Esophagus mucosa (tissue), 1 donor: ENCODE measurements around the gene RPS2. TPM values are rescaled to one million over a fixed set of nuclear protein-coding genes. Genes with fewer than 3 reads are reported as not detected.
A peak's percentile ranks its signal among the peaks of the same experiment; 100 is the strongest.
"Not testable (repeated sequence)": the region's sequence is repeated elsewhere in the genome, so short reads cannot be mapped to it uniquely, and the experiment has no call there.

Experiments used
- ATAC-seq: fragments of 200-7000 bp; cut with Tn5 transposase; one replicate; pipeline ENCODE4 v1.9.1; 2020
- total RNA-seq: library from RNA; stranded (reverse); gene quantifications from one replicate; pipeline ENCODE4 v1.2.4, GENCODE V29; 2023
- donor health status: DM: yes; HTN: yes; CAD: no.

Gene RPS2
- total RNA-seq: 3,204 TPM

DNA sequence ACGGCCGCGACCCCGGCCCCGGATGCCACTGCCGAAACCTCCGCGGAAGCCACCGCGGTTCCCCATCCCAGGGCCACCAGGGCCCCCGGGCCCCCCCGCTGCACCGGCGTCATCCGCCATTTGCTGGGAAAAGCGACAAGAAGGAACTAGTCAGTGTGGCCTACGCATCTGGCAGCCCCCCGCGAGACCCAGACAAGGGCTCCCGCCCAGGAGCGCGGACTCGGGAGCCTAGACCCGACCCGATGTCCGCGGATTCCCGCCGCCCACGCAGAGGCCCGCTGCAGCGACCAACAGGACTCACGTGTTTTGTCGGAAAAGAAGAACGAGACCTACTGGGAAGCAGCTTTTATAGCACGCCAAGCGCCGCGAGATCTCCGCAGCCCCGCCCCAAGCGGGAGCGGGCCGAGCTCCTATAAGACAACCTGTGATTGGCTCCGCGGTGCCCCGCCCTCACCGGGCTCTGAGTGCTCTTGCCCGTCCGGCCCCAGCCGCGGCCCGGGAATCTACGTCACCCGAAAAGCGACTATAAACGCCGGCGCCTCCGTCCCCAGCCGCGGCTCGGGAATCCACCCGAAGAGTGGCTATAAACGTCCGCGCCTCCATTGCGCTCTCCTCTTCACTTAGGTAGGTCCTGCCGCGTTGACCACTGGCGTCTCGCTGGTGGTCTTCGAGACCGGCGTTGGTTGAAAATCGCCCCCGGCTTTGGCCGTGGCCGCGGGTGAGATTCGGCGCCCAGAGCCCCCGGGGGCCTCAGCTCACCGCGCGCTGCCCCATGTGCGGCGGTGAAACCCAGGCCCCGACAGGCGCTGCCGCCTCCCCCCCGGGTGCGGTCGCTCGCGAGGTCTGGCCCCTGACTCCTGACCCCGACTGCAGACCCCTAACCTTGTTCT lies at the start of gene RPS2:
Gene RPS2, minus strand, starts transcription at position 321 of the 890 bp plus-strand sequence. Its CDS starts 201 bp downstream, at position 120.
- peak; percentile 94 for ATAC-seq

DNA sequence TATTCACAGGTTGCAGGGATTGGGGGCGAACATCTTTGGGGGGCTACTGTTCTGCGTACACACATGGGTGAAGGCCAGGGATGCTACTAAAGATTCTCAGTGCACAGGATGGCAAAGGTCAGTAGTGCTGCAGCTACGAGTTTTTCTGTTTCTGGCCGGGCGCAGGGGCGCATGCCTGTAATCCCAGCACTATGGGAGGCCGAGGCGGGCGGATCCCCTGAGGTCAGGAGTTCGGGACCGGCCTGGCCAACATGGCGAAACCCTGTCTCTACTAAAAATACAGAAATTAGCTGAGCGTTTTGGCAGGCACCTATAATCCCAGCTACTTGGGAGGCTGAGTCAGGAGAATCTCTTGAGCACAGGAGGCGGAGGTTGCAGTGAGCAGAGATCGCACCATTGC lies 48.9 kb upstream of the RPS2 start:
- ATAC-seq: no peak

DNA sequence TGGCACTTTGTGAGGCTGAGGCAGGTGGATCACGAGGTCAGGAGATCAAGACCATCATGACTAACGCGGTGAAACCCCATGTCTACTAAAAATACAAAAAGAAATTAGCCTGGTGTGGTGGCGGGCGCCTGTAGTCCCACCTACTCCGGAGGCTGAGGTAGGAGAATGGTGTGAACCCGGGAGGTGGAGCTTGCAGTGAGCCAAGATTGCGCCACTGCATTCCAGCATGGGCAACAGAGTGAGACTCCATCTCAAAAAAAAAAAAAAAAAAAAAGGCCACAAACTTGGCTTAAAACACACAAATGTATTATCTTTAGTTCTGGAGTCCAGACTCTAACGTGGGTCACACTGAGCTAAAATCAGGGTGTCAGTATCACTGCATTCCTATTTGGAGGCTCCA lies 47.1 kb upstream of the RPS2 start:
- ATAC-seq: not testable (repeated sequence)

DNA sequence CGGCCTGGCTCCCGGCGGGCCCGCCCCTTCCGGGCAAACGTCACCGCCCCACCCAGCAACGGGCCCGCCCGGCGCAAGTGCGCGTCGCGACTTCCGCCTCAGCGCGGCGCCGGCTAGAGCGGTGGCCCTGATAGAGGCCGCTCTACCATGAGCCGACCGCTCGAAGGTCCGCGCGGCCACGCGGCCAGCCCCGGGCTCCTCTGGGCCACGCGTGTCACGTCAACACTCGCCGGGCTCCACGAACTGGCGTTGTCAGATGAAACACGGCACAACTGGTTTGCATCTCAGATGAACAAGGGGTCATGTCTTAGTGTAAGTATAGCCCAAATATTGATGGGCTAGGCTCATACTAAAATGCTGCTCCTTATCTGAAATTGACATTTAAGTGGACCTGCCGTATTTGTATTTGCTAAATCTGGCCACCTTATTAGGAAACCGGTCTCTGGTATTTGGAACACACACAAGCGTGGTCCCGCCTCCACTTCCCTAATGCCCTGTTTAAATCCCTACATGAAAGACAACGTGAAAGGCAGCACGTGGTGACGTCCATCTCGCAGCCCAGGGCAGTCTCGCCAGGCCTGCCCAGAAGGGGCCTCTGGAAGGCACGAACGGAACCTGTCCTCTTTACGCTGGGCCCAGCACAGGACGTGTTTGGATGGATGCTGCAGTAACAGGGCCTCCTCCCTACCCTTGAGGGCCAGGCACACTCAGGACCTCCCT lies 45.3 kb upstream of the RPS2 start, which contains the start of gene ZNF598:
Gene ZNF598, minus strand, starts transcription at position 31 of the 720 bp plus-strand sequence.
- ATAC-seq: peak; percentile 77

DNA sequence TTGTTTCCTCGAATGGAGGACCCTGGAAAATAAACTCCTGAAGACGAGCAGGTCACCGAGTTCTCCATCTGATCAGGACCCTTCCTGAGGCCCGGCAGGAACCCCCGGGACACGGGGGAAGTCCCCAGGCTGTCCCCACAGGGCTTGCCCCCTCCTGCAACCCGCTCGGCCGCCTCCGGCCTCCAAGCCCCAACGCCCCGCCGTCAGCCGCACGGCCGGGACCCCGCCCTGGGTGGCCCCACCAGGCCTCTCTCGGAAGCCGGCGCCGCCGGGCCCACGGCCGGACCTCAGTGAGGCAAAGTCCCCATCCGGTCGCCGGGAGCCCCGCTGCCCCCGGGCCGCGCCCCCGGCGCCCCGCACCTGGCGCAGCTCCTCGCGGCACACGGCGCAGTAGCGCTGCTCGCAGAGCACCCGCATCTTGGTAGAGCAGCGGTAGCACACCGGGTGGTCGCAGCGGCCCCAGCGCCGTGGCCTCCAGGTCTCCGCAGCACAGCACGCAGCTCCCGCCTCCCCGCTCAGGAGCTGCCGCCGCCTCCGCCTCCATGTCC lies 44.6 kb upstream of the RPS2 start:
- peak; percentile 6 for ATAC-seq

DNA sequence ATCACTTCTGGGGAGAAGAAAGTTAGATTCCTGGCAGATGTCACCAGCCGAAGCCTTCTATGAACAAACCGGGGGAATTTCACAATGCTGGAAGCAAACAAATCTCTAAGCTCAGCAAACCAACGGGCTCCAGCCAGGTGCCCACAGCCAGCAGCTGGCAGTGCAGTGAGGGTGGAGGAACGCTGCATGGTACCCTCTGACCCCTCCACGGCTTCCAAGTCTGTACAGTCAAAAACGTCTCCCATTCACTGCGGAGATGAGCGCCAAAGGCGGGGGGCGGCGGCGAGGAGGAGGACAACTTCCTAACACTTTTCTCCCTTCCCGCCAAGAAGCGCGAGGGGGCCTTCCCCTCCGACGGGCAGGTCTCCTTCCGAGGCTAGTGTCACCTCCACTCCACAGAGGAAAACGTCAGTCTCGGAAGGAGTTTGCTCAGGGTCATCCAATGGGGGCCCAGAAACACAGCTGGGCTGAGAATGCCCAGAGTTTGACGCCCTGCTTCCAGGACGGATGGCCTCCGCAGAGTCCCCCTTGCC lies 44.1 kb upstream of the RPS2 start:
- peak; percentile 6 for ATAC-seq

DNA sequence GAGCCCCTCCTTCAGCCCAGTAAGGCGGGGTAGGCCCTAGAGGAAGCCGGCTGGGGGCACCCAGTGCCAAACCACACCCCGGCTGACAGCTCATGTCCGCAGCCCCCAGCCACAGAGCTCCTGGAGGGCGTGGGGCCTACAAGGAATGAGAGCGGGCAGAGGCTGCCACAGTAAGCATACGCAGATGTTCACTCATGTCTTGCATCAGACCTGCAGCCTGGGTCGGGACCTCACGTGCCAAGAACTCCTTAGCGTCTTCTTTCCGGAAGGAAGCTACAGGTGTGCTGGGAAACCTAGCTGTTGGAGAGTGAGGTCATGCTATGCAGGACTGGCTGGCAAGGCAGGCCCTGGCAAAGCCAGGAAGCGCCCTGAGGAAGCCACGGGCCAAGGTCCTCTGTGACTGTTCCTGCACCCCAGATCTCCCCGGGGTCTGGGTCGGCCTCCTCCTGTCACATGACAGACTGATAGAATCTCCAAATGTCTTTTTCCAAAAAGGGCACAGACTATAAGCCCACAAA lies 43.4 kb upstream of the RPS2 start:
- ATAC-seq: peak; percentile 70

DNA sequence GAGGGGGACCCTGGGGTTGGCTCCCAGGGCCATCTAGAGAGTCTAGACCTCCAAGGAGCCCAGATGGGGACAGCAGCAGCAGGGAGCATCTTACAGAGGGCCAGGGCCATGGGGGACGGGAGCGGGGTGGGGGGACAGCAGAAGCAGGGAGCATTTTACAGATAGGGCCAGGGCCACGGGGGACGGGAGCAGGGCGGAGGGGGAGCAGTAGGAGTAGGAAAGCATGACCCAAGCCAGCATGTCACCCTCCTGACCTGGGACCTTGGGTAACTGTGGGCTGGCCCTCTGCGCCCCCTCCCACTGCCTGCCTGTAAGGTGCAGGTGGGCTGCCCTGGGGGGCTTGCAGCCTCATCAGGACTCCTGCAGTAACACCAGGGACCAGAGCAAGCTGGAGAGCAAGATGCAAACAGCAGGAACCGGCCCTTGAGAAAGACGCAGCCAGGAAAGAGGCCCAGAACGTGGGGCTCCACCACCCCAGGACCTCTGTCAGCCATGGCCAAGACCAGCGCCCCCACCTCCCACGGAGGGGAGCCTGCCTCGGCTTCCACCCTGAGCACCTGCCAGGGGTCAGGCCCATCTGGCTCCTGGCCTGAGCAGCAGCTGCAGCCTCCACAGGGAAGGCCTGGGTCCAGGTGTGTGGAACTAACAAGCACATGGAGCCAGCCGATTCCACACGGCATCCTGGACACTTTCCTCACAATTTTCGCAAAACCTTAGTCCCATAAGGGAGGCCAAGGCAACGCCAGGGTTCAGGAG lies 42.6 kb upstream of the RPS2 start:
- ATAC-seq: no peak

DNA sequence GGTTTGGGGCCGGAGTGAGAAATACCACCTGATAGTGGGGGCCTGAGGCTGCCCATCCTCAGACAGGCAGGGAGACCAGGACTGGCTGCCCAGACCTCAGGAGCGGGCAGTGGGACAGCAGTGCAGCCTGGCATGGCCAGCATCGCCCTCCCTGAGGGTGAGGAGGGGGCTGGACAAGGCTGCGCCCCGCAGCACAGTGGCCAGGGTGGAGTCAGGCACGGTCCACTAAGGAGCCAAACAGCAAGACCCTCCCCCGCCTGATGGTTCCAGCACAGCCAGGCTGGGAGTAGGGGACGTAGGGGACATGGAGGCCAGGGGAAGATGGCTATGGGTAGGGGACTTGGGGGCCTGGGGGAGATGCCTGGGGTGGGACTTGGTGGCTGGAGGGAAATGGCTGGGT lies 41.7 kb upstream of the RPS2 start:
- ATAC-seq: no peak

DNA sequence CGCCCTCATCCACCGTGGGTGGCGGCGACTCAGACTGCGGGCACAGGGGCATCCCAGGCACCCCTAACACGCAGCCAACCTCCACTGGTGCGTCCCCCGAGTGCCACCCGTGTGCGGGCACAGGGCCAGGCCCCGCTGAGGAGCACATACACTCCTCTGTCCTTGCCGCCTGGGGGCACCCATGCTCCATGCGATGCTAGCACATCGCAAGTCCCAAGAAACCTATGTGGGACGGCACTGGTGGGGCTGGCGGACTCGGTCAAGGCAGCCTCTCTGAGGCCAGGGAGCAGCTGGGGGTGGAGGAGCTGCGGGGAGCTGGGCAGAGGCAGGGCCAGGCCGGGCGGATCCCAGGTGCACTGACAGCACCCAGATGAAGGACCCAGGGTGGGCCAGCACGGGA lies 41.0 kb upstream of the RPS2 start:
- no peak for ATAC-seq

DNA sequence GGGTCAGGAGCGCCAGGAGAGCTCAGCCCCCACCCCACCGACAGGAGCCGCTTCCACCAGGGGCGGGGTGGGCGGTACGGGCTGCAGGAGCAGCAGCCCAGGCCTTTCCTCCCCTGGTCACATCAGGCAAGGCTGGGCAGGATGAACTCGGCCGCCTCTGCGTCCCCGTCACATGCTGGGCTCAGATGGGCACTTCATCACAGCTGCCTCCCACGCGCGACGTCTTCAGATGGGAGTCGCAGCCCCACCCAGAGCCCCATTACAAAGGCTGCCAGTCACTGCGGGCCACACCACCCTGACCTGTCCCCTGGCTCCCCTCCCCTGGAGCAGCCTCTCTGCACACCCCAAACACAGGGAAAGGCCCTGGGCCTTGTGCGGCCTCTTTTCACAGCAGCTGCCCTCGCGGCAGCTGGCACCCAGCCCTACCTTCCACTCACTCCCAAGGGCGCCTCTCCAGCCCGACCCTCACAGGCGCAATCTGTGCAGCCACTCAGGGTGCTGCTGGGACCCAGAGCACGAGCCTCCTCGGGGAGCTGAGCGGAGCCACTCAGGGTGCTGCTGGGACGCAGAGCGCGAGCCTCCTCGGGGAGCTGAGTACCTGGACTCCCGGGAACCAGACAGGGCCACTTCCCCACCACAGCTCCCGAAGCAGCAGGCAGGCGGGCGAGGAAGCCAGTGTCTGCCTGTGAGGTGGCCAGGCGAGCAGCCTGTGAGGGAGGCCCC lies 40.3 kb upstream of the RPS2 start:
- no peak for ATAC-seq

DNA sequence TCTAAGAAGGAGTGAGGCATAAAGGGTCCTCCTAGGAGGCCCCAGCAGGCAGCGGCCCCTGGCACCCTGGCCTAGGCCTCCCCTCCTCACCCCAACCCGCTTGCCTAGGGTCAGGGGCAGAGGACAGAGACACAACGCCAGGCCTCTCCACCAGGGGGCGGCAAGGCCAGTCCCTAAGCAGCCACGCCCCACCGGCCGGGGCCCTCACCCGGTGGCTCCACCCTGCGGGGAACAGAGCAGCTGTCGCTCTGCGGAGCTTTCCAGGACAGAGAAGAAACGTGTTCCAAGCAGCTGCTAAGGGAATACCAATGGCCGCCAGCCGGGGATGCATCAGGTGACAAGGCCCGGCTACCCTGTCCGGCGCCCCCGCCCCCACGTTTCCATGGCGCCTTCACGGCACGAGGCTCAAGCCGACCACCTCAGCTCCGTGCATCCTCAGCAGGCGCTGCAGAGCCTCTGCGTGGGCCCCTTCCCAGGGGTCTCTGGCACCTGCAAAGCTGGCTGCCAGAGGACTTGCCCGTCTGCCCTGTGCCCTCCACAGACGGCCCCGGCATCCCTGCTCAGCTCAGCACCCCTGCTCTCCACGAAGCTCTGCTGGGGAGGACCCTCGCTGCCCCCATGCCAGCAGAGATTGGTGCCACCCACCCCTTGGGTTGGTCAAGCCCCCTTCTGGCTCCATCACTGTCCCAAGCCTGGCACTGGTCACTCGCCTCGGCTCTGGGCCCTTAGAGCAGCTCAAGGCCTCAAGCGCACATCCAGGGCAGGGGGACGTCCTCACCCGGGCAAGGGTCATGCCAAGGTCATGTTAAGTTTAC lies 39.4 kb upstream of the RPS2 start:
- peak; percentile 67 for ATAC-seq

DNA sequence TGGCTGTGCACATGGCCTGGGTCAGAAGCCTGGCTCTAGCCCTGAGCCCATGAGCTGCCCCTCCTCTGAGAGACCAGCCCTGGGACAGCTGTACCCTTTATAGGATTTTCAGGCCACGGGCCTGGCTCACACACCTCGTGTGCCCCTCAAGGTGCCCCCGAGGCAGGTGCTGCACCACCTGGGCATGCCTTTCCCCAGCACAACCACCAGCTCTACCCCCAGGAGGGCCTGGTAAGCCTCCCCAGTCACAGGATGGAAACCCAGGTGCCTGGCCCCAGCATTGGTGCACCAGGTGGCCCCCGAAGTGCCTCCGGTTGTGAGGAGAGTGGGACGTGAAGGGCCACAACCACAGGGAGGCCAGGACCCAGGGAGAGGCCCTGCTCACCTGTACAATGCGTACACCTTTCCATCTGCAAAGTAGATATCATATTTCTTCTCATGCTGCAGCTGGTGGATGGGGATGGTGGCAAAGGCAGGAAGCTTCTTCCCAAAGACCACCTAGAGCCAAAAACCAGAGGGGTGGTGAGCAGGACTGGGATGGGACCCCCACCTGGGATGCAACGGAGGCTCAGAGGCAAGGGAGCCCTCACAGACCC lies 38.7 kb upstream of the RPS2 start:
- no peak for ATAC-seq

DNA sequence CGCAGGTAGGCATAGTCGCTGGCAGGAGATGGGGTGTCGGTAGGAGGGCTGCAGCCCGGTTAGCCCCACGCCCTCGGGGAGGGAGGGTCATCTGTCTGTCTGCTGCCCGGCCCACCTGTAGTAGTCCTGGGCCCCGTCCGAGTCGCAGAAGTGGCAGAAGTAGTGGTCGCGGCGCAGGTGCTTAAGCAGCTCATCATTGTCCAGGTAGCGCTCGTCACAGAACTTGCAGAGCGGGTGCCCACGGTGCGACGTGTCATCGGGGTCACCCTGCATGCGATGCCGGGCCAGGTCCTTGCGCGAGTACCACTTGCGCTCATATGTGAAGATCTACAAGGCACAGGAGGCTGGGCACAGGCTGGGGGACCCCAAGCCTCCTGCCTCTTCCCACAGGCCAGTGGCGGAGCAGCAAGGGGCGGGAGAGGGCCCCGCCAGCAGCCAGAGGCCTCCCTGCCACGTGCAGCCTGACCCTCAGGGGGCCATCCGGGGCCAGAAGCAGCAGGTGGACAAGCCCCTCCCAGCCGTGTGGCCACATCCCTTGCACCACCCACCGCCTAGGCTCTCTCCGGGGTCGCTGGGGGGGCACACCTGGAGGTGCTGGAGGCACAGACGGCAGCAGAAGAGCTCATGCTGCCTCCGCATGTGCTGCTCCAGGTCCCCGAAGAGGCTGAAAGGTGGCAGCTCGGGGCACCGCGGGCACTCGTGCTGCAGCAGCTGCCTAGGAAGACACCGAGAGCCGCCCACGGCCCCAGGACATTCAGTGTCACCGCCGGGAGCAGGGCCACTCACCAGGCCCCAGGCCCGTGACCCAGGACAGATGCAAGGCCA lies 38.0 kb upstream of the RPS2 start:
- no peak for ATAC-seq

DNA sequence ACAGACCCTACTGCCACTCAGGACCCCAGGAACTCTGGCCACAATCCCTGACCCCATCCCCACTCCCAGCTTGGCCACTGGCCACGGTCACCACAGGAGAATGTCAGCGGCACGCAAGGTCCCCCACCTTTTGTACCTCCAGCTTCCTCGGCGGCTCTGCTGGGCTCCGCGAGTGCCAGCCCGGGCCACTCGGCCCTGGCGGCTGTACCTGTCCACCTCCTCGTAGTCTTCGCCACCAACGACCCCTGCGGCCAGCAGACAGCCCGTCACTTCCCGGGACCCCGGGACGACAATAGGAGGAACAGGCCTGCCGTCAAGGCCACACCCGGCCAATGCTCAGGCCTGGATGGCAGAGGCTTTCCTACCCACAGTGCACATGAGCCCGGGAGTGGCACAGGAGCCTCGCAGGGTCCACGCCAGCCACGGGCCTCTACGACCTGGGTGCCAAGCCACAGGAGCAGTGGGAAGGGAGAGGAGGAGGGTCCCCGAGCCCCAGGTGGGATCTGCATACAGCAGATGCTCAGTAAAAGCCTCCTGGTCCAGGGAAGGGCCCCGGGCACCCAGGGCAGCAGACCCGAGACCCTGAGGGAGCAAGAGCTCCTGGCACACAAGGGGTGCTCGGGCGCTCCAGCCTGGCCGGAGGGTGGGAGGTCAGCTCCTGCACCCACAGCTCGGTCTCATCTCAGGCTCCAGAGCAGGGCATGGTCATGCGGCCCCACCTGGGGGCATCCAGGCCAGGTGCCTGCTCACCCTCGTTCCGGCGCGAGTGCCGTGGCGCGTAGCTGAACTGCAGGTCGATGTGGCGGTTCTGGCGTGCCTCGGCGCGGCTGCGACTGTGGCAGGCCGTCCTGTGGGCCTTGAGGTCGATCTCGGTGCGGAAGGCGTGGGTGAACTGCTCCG lies 37.1 kb upstream of the RPS2 start:
- no peak for ATAC-seq

DNA sequence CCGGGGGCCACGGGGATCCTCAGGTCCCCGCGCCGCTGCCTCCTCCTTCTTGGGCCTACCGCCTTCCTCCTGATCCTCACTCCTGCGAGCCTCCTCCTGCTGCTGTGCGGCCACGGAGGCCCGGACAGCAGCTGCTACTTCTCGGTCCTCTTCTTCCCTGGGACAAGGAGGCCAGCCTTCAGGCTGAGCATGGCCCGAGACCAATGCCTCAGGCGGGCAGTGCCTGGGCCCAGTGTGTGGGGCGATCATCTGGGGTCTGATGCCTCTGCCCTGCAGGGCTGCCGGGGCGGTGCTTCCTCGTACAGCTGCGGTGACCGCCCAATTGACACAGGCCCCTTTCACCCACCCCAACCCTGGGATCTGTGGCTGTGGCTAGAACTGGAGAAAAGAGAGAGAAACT lies 36.4 kb upstream of the RPS2 start:
- ATAC-seq: no peak

DNA sequence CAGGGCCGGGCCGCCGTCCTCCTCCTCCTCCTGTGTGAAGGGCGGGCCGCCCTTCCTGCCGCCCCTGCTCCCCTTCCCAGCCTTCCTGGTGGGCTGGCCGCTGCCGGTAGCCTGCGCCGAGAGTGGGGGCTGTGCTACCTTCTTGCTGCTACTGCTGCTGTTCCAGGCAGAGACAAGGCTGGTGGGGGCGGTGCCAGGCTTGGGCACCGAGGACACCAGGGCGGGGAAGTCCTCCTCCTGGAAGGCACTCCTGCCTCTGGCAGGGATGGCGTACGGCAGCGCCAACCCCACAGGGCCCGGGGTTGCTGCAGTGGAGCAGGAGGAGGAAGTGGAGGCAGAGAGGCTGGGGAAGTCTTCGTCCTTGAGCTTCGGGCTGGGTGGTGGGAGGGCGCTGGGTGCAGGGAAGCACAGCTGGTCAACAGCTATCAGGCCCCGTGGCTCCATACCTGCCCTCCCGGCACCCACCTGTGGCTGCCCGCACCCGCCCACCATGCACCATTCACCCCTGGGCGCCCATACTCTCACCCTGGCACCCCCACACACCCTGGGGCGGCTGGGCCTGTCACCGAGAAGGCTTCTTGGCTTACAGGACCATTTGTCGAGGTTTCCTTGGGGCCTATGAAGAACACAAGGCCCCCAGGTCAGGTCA lies 35.4 kb upstream of the RPS2 start:
- no peak for ATAC-seq
